PC-3 (cell line): ENCODE results near the gene MYOF. TPM values are rescaled to one million over a fixed set of nuclear protein-coding genes. Genes with fewer than 3 reads are reported as not detected.

Experiments
- ATAC-seq: fragments of 200-7000 bp; cut with Tn5 transposase; 2 replicates; pipeline ENCODE4 v1.9.1; 2020; ENCODE audit warnings: mild to moderate bottlenecking, moderate library complexity
- BruUV-seq: library from RNA; stranded (reverse); fragments of 400-500 nt; replicated peaks from 2 replicates; lab custom pipeline; 2021; lab: Mats Ljungman, UMichigan
- CTCF ChIA-PET: fragments of 300-600 bp; sonication (Branson Sonifier 250); formaldehyde crosslinking; loops from one replicate; lab custom pipeline; 2022; ENCODE audit warnings: antibody characterized with exemption; lab: Charles Lee
- POLR2A ChIA-PET: fragments of 300-600 bp; sonication (Branson Sonifier 250); formaldehyde crosslinking; loops from one replicate; lab custom pipeline; 2022; ENCODE audit warnings: antibody characterized with exemption; ENCODE audit not compliant: unreplicated experiment; lab: Charles Lee
- DNase-seq: peaks from one replicate; pipeline ENCODE4 v3.0.0-alpha.2; 2015
- H2AFZ ChIP-seq: fragments of 300-600 bp; sonication (generic); 2 replicates; pipeline ENCODE4 v1.6.0; 2016; ENCODE audit warnings: antibody characterized with exemption, low read length
- H3F3A ChIP-seq: fragments of 300-600 bp; sonication (generic); one replicate; pipeline ENCODE4 v1.6.0; 2017; ENCODE audit warnings: antibody characterized with exemption, low read length, control low read depth, mild to moderate bottlenecking; ENCODE audit not compliant: unreplicated experiment
- H3K27ac ChIP-seq: fragments of 300-600 bp; sonication (generic); 2 replicates; pipeline ENCODE4 v1.5.1; 2016; ENCODE audit warnings: mild to moderate bottlenecking, low read length
- H3K27me3 ChIP-seq: fragments of 300-600 bp; sonication (generic); 2 replicates; pipeline ENCODE4 v1.6.1; 2016; ENCODE audit warnings: low read length, mixed read lengths
- H3K36me3 ChIP-seq: fragments of 300-600 bp; sonication (generic); 2 replicates; pipeline ENCODE4 v1.6.1; 2016; ENCODE audit warnings: low read depth, mixed run types, low read length, mixed read lengths
- H3K4me1 ChIP-seq: fragments of 300-600 bp; sonication (generic); 2 replicates; pipeline ENCODE4 v1.5.1; 2016; ENCODE audit warnings: low read length; ENCODE audit not compliant: insufficient read depth
- H3K4me2 ChIP-seq: fragments of 300-600 bp; sonication (generic); 2 replicates; pipeline ENCODE4 v1.6.0; 2016; ENCODE audit warnings: low read length
- H3K4me3 ChIP-seq: fragments of 300-600 bp; sonication (generic); 2 replicates; pipeline ENCODE4 v1.5.1; 2016; ENCODE audit warnings: mild to moderate bottlenecking, low read length, mixed read lengths
- H3K79me2 ChIP-seq: fragments of 300-600 bp; sonication (generic); 2 replicates; pipeline ENCODE4 v1.6.1; 2017; ENCODE audit warnings: low read length, mixed read lengths
- H3K9ac ChIP-seq: fragments of 300-600 bp; sonication (generic); 2 replicates; pipeline ENCODE4 v1.6.0; 2016; ENCODE audit warnings: mild to moderate bottlenecking, low read length
- H3K9me2 ChIP-seq: fragments of 300-600 bp; sonication (generic); replicated peaks from 2 replicates; pipeline ENCODE4 v1.6.1; 2016; ENCODE audit warnings: mixed run types, low read length, mixed read lengths
- H3K9me3 ChIP-seq: fragments of 300-600 bp; sonication (generic); 2 replicates; pipeline ENCODE4 v1.6.1; 2016; ENCODE audit warnings: low read length, mixed read lengths
- H4K20me1 ChIP-seq: fragments of 300-600 bp; sonication (generic); 2 replicates; pipeline ENCODE4 v1.6.1; 2016; ENCODE audit warnings: low read length, mixed read lengths
- EZH2 ChIP-seq: fragments of 300-600 bp; sonication (generic); IDR thresholded peaks from one replicate; pipeline ENCODE4 v1.6.1; 2017; ENCODE audit warnings: antibody characterized with exemption, mild to moderate bottlenecking, low read length; ENCODE audit not compliant: unreplicated experiment
- EZH2phosphoT487 ChIP-seq: fragments of 300-600 bp; sonication (generic); IDR thresholded peaks from 2 replicates; pipeline ENCODE4 v1.6.1; 2018; ENCODE audit warnings: mild to moderate bottlenecking, antibody characterized with exemption, low read length, borderline replicate concordance
- intact Hi-C: fragments of 100-400 bp; cut with micrococcal nuclease; formaldehyde crosslinking; loops from 2 replicates; pipeline ENCODE4 v1.9.0; 2023
- total RNA-seq: library from RNA; depleted of rRNA; stranded (reverse); fragments of >200 nt; gene quantifications from 2 replicates; pipeline ENCODE4 v1.2.3, GENCODE V29; 2014
- TF ChIP-seq, protein P1 (sequence below): fragments of 300-600 bp; sonication (generic); conservative IDR thresholded peaks from 2 replicates; pipeline ENCODE4 v1.5.1; 2017; ENCODE audit warnings: antibody characterized with exemption, low read depth, mild to moderate bottlenecking, low read length

MYOF gene
- total RNA-seq, 1 experiment from 2014 or later = 174 TPM

DNA sequence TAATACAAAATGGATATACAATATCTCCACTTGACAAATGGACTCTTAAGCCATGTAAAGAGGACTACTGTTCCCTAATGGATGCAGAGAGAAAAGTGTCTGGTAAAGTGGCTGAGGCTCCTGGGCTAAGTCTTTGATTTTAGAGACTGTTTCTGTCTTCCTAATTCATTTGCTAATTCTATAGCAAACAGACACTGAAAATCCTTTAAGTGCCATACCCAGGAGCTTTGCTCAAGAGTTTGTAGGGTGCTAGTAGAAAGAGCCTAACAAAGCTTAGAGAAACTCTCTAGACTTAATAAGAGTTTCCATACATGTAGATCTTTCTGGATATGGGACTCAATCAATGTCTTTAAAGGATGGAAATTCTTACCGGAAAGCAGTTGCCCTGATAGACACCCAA, 31.0 kb upstream of the MYOF start:
- Histone ChIP-seq H3K9me2 (no peaks in the 10 kb centered on the region), H3K79me2 (no peaks in the 10 kb centered on the region), H2AFZ (no peak overlapping the region), H3F3A (no peaks in the 10 kb centered on the region), H3K4me2 (no peak overlapping the region), H3K27me3 (no peaks in the 10 kb centered on the region), H3K4me1 (peaks cover 6% of the 10 kb centered on the region; the same call in 1 of the 2 replicates), H3K9me3 (no peaks in the 10 kb centered on the region), H4K20me1 (no peaks in the 10 kb centered on the region), H3K9ac (peak overlapping the region; percentile 15; the same call in 1 of the 2 replicates), H3K27ac (peak overlapping the region; percentile 37), H3K4me3 (no peak overlapping the region), H3K36me3 (peaks cover 27% of the 10 kb centered on the region)
- ChIA-PET POLR2A (interaction anchor here (0.6 kb wide), 1 partner anchor 76 kb away, joined by 3 read pairs; no protein-coding TSS in a partner anchor), CTCF (interaction anchor here (0.6 to 1.2 kb wide), 2 partner anchors 16 to 167 kb away, joined by 3 to 4 read pairs; no protein-coding TSS in a partner anchor)
- no peak for DNase-seq
- intact Hi-C loops = no loop called here
- no TSS peak for BruUV-seq
- no peak for TF ChIP-seq EZH2phosphoT487
- no peak for TF ChIP-seq EZH2
- TF ChIP-seq, protein P1, sequence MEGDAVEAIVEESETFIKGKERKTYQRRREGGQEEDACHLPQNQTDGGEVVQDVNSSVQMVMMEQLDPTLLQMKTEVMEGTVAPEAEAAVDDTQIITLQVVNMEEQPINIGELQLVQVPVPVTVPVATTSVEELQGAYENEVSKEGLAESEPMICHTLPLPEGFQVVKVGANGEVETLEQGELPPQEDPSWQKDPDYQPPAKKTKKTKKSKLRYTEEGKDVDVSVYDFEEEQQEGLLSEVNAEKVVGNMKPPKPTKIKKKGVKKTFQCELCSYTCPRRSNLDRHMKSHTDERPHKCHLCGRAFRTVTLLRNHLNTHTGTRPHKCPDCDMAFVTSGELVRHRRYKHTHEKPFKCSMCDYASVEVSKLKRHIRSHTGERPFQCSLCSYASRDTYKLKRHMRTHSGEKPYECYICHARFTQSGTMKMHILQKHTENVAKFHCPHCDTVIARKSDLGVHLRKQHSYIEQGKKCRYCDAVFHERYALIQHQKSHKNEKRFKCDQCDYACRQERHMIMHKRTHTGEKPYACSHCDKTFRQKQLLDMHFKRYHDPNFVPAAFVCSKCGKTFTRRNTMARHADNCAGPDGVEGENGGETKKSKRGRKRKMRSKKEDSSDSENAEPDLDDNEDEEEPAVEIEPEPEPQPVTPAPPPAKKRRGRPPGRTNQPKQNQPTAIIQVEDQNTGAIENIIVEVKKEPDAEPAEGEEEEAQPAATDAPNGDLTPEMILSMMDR = no peak
- no peak for ATAC-seq

DNA sequence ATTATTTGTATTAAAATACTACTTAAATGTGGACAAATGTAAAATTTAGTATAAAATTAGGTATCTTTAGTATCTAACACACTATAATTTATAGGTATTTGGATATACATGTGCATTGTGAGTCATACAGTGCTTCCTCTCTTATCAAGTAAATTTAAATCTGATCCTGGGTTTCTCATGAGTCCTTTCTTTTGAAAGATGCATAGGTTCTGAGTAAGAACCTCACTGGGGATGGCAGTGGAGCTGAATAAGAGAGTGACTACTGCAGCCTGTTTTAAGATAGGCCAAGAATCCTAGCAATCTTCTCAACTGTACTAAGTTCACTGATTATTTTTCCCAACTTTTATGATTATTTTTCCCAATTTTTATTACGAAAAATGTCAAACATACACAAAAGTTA, 30.4 kb upstream of the MYOF start:
- POLR2A ChIA-PET = interaction anchor here (0.6 kb wide), 1 partner anchor 76 kb away, joined by 3 read pairs; no protein-coding TSS in a partner anchor
- TF ChIP-seq EZH2phosphoT487 (no peak), EZH2 (no peak)
- TF ChIP-seq, protein P1 = no peak

DNA sequence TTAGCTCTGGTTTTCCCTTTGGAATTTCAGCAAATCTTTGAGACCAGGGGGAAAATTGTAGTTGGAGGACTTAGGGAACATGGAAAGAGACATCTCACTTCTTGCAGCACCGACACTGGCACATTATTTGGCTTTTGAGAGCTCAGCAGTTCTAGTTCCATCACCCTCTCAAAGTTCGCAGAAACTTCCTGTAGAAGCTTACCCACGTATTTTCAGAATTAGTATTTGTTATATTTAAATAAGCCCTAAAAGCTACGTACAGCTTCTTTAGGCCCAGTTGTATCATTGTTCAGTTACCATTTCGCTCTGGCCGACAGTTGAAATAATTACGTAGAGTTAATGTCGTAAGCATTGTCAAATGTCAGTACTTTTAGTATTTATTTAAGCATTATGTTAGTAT, 27.7 kb upstream of the MYOF start:
- H3K9ac ChIP-seq = no peak overlapping the region
- no peaks in the 10 kb centered on the region for H3F3A ChIP-seq
- no peak overlapping the region for H3K4me3 ChIP-seq
- CTCF ChIA-PET = no interaction called here
- no peaks in the 10 kb centered on the region for H4K20me1 ChIP-seq
- H3K4me2 ChIP-seq = no peak overlapping the region
- no peak overlapping the region for H2AFZ ChIP-seq
- no peak overlapping the region for H3K27ac ChIP-seq
- POLR2A ChIA-PET = no interaction called here
- intact Hi-C loops = no loop called here
- H3K9me3 ChIP-seq = no peaks in the 10 kb centered on the region
- no TSS peak for BruUV-seq
- ATAC-seq = no peak
- DNase-seq = no peak
- TF ChIP-seq EZH2phosphoT487 (no peak), EZH2 (no peak)
- TF ChIP-seq, protein P1 = no peak
- H3K36me3 ChIP-seq = peaks cover 4% of the 10 kb centered on the region; the same call in 1 of the 2 replicates
- peaks cover 6% of the 10 kb centered on the region; the same call in 1 of the 2 replicates for H3K4me1 ChIP-seq
- H3K27me3 ChIP-seq = no peaks in the 10 kb centered on the region
- no peaks in the 10 kb centered on the region for H3K9me2 ChIP-seq
- no peaks in the 10 kb centered on the region for H3K79me2 ChIP-seq

More for the DNA sequence above, 30.4 kb upstream of the MYOF start:
- H3K36me3 ChIP-seq = peaks cover 25% of the 10 kb centered on the region
- CTCF ChIA-PET = interaction anchor here (0.6 to 1.2 kb wide), 3 partner anchors 16 to 168 kb away, joined by 3 to 4 read pairs (median 4); no protein-coding TSS in a partner anchor
- H3K9ac ChIP-seq = peak overlapping the region; percentile 15; the same call in 1 of the 2 replicates
- H3K9me3 ChIP-seq = no peaks in the 10 kb centered on the region
- no peak overlapping the region for H3K4me3 ChIP-seq
- no peaks in the 10 kb centered on the region for H3K9me2 ChIP-seq
- peak; percentile 84 for ATAC-seq
- BruUV-seq = no TSS peak
- H3K79me2 ChIP-seq = no peaks in the 10 kb centered on the region
- no peaks in the 10 kb centered on the region for H4K20me1 ChIP-seq
- DNase-seq = peak; percentile 32
- no peaks in the 10 kb centered on the region for H3F3A ChIP-seq
- H3K27ac ChIP-seq = peak overlapping the region; percentile 37
- intact Hi-C loops = loop anchor here (1.0 kb wide), 1 partner anchor 168 kb away; no protein-coding TSS in a partner anchor
- H3K27me3 ChIP-seq = no peaks in the 10 kb centered on the region
- H3K4me1 ChIP-seq = peaks cover 6% of the 10 kb centered on the region; the same call in 1 of the 2 replicates
- no peak overlapping the region for H3K4me2 ChIP-seq
- no peak overlapping the region for H2AFZ ChIP-seq
